IMR-90 (cell line): ENCODE results near the gene MAP3K15. TPM values are rescaled to one million over a fixed set of nuclear protein-coding genes. Genes with fewer than 3 reads are reported as not detected.

Experiments used
- ATAC-seq: fragments of 200-7000 bp; cut with Tn5 transposase; 2 replicates; pipeline ENCODE4 v1.9.1; 2020; ENCODE audit warnings: low read depth, mild to moderate bottlenecking, moderate library complexity
- BruUV-seq: library from RNA; stranded (reverse); fragments of 400-500 nt; replicated peaks from 2 replicates; lab custom pipeline; 2021; lab: Mats Ljungman, UMichigan
- CTCF ChIA-PET: fragments of 300-600 bp; formaldehyde crosslinking; extraction: SDS; loops from one replicate; lab custom pipeline; 2021; ENCODE audit warnings: antibody characterized with exemption; lab: Yijun Ruan, JAX
- POLR2A ChIA-PET: fragments of 300-600 bp; sonication (Branson Sonifier 250); formaldehyde crosslinking; loops from one replicate; lab custom pipeline; 2022; ENCODE audit warnings: antibody characterized with exemption; ENCODE audit not compliant: unreplicated experiment; lab: Charles Lee
- DNase-seq: peaks from one replicate; pipeline ENCODE4 v3.0.0; 2013
- H2AFZ ChIP-seq: replicated peaks from 2 replicates; pipeline ENCODE3; 2013; ENCODE audit warnings: low read length, mild to moderate bottlenecking; ENCODE audit not compliant: poor library complexity
- H2AK5ac ChIP-seq: 2 replicates; pipeline ENCODE4 v1.6.1; 2013; ENCODE audit warnings: low read depth, low read length, inconsistent platforms
- H2AK9ac ChIP-seq: replicated peaks from 2 replicates; pipeline ENCODE3; 2013; ENCODE audit warnings: mild to moderate bottlenecking, low read depth, low read length, moderate library complexity; ENCODE audit not compliant: poor library complexity
- H2BK120ac ChIP-seq: 2 replicates; pipeline ENCODE4 v1.6.1; 2013; ENCODE audit warnings: low read depth, low read length, inconsistent platforms
- H2BK15ac ChIP-seq: 3 replicates; pipeline ENCODE4 v1.6.1; 2013; ENCODE audit warnings: low read depth, low read length, inconsistent platforms
- H2BK20ac ChIP-seq: 2 replicates; pipeline ENCODE4 v1.6.1; 2013; ENCODE audit warnings: low read depth, mild to moderate bottlenecking, inconsistent platforms, low read length, moderate library complexity
- H2BK5ac ChIP-seq: 2 replicates; pipeline ENCODE4 v1.6.1; 2013; ENCODE audit warnings: mild to moderate bottlenecking, low read depth, low read length, inconsistent platforms; ENCODE audit not compliant: poor library complexity, severe bottlenecking
- H3K14ac ChIP-seq: replicated peaks from 2 replicates; pipeline ENCODE4 v1.6.1; 2013; ENCODE audit warnings: low read depth, low read length, inconsistent platforms
- H3K18ac ChIP-seq: 2 replicates; pipeline ENCODE4 v1.6.1; 2013; ENCODE audit warnings: low read depth, low read length, control low read depth
- H3K23ac ChIP-seq: 2 replicates; pipeline ENCODE4 v1.6.1; 2013; ENCODE audit warnings: low read depth, low read length, inconsistent platforms
- H3K27ac ChIP-seq: 2 replicates; pipeline ENCODE4 v1.5.1; 2013; ENCODE audit warnings: mild to moderate bottlenecking, control low read depth, low read length; ENCODE audit not compliant: insufficient read depth
- H3K27me3 ChIP-seq: 2 replicates; pipeline ENCODE4 v1.6.1; 2013; ENCODE audit warnings: low read length; ENCODE audit not compliant: control insufficient read depth, insufficient read depth
- H3K36me3 ChIP-seq: 2 replicates; pipeline ENCODE4 v1.6.1; 2013; ENCODE audit warnings: low read length, mixed read lengths; ENCODE audit not compliant: control insufficient read depth, insufficient read depth
- H3K4ac ChIP-seq: 2 replicates; pipeline ENCODE4 v1.6.1; 2013; ENCODE audit warnings: low read depth, low read length, inconsistent platforms
- H3K4me1 ChIP-seq: 2 replicates; pipeline ENCODE4 v1.6.1; 2013; ENCODE audit warnings: low read length, mixed read lengths; ENCODE audit not compliant: control insufficient read depth, insufficient read depth
- H3K4me2 ChIP-seq: 2 replicates; pipeline ENCODE4 v1.6.1; 2013; ENCODE audit warnings: low read depth, mild to moderate bottlenecking, control low read depth, low read length, moderate library complexity
- H3K4me3 ChIP-seq: 2 replicates; pipeline ENCODE4 v1.5.1; 2013; ENCODE audit warnings: low read depth, mild to moderate bottlenecking, control low read depth, low read length, moderate library complexity; ENCODE audit not compliant: insufficient read depth
- H3K56ac ChIP-seq: 2 replicates; pipeline ENCODE4 v1.6.1; 2013; ENCODE audit warnings: low read length, inconsistent platforms; ENCODE audit not compliant: insufficient read depth; ENCODE audit errors: extremely low read depth
- H3K79me1 ChIP-seq, 2 experiments: 2 replicates each; pipeline ENCODE4 v1.6.1; 2013; ENCODE audit warnings: low read length in 2 of 2, inconsistent platforms in 1 of 2, low read depth in 1 of 2
- H3K9ac ChIP-seq: 2 replicates; pipeline ENCODE4 v1.6.1; 2013; ENCODE audit warnings: low read depth, low read length, control low read depth
- H3K9me1 ChIP-seq: 2 replicates; pipeline ENCODE4 v1.6.1; 2013; ENCODE audit warnings: low read length, inconsistent platforms; ENCODE audit not compliant: insufficient read depth
- H3K9me3 ChIP-seq: 2 replicates; pipeline ENCODE4 v1.6.1; 2013; ENCODE audit warnings: low read length; ENCODE audit not compliant: control insufficient read depth, insufficient read depth
- H4K20me1 ChIP-seq: 2 replicates; pipeline ENCODE4 v1.6.1; 2013; ENCODE audit warnings: low read length, inconsistent platforms; ENCODE audit not compliant: insufficient read depth
- H4K5ac ChIP-seq: 2 replicates; pipeline ENCODE4 v1.6.1; 2013; ENCODE audit warnings: mild to moderate bottlenecking, low read depth, low read length, control low read depth
- H4K8ac ChIP-seq, 2 experiments: 2 replicates each; pipeline ENCODE4 v1.6.1; 2013; ENCODE audit warnings: low read depth in 2 of 2, low read length in 2 of 2, control low read depth in 1 of 2, inconsistent platforms in 1 of 2
- H4K91ac ChIP-seq: 2 replicates; pipeline ENCODE4 v1.6.1; 2013; ENCODE audit warnings: low read depth, low read length, inconsistent platforms; ENCODE audit not compliant: insufficient read depth
- BHLHE40 ChIP-seq: fragments of 150-350 bp; IDR thresholded peaks from 2 replicates; pipeline ENCODE4 v1.6.1; 2016; ENCODE audit warnings: mild to moderate bottlenecking, low read depth, low read length
- CEBPB ChIP-seq: IDR thresholded peaks from 2 replicates; pipeline ENCODE4 v1.6.1; 2012; ENCODE audit warnings: low read depth, low read length, improper control_type of control experiment
- CHD1 ChIP-seq: IDR thresholded peaks from 2 replicates; pipeline ENCODE4 v1.6.1; 2012; ENCODE audit warnings: low read depth, low read length, improper control_type of control experiment
- CTCF ChIP-seq: conservative IDR thresholded peaks from 2 replicates; pipeline ENCODE4 v1.5.1; 2012; ENCODE audit warnings: mild to moderate bottlenecking, low read depth, low read length, improper control_type of control experiment
- FOS ChIP-seq: fragments of 150-350 bp; IDR thresholded peaks from 2 replicates; pipeline ENCODE4 v1.6.1; 2016; ENCODE audit warnings: low read depth, low read length
- MAZ ChIP-seq: IDR thresholded peaks from 2 replicates; pipeline ENCODE4 v1.6.1; 2012; ENCODE audit warnings: low read depth, mild to moderate bottlenecking, low read length, improper control_type of control experiment, moderate library complexity, borderline replicate concordance
- NFE2L2 ChIP-seq: fragments of 150-350 bp; IDR thresholded peaks from 2 replicates; pipeline ENCODE4 v1.6.1; 2016; ENCODE audit warnings: low read depth, mild to moderate bottlenecking, low read length
- POLR2A ChIP-seq: IDR thresholded peaks from 2 replicates; pipeline ENCODE4 v1.6.1; 2012; ENCODE audit warnings: mild to moderate bottlenecking, low read depth, low read length
- RCOR1 ChIP-seq: IDR thresholded peaks from 2 replicates; pipeline ENCODE4 v1.6.1; 2012; ENCODE audit warnings: mild to moderate bottlenecking, low read length, improper control_type of control experiment; ENCODE audit not compliant: insufficient replicate concordance
- RFX5 ChIP-seq: IDR thresholded peaks from 2 replicates; pipeline ENCODE4 v1.8.0; 2012; ENCODE audit warnings: low read depth, mild to moderate bottlenecking, low read length, moderate library complexity
- SMC3 ChIP-seq: fragments of 150-350 bp; IDR thresholded peaks from 2 replicates; pipeline ENCODE4 v1.6.1; 2016; ENCODE audit warnings: low read depth, mild to moderate bottlenecking, antibody characterized with exemption, low read length, moderate library complexity
- USF2 ChIP-seq: fragments of 150-350 bp; IDR thresholded peaks from 2 replicates; pipeline ENCODE4 v1.6.1; 2017; ENCODE audit warnings: mild to moderate bottlenecking, antibody characterized with exemption, low read length, low read depth
- WGBS, 2 experiments: methylation state at CpG; one replicate each; pipeline versions ENCODE4 v1.1.5 to v1.1.7; 2013; ENCODE audit warnings: missing lambda C conversion rate in 2 of 2; ENCODE audit not compliant: insufficient read length in 1 of 2; ENCODE audit errors: extremely low coverage in 2 of 2; 5-methylcytosine and 5-hydroxymethylcytosine counted together
- dilution Hi-C: fragments of 300-500 bp; cut with HindIII; formaldehyde crosslinking; loops from one replicate; pipeline ENCODE4 v1.14.3; 2018; ENCODE audit warnings: low sequenced_read_pairs; ENCODE audit not compliant: unreplicated experiment
- in situ Hi-C: fragments of 300-500 bp; cut with MboI; formaldehyde crosslinking; loops from 3 replicates; pipeline ENCODE4 v1.14.3; 2019; ENCODE audit warnings: low sequenced_read_pairs, inconsistent platforms, mixed read lengths
- intact Hi-C: fragments of 100-400 bp; cut with micrococcal nuclease; formaldehyde crosslinking; loops from 2 replicates; pipeline ENCODE4 v1.10.0; 2022
- polyA plus RNA-seq, 3 experiments: library from polyadenylated mRNA; depleted of rRNA; stranded (reverse); fragments of >200 nt; gene quantifications; 2 replicates each; pipeline ENCODE4 v1.2.3, GENCODE V29; 2012; ENCODE audit warnings: low replicate concordance in 1 of 3
- total RNA-seq: library from RNA; depleted of rRNA; stranded (reverse); fragments of >200 nt; gene quantifications from 2 replicates; pipeline ENCODE4 v1.2.3, GENCODE V29; 2012

MAP3K15 gene
- total and polyA plus RNA-seq, 2 of the 4 experiments (the other 2 are of a cell fraction), result under 0.01 to 0.10 TPM

- no peak overlapping the region for H3K4ac ChIP-seq
- no peak overlapping the region for H3K9ac ChIP-seq
- intact Hi-C loops (loop anchor here (10.0 kb wide), 2 partner anchors 446 to 576 kb away; partner anchors contain the start of gene BCLAF3), dilution Hi-C loops (no loop called here), in situ Hi-C loops (loop anchor here (10.0 to 25.0 kb wide), 2 partner anchors 346 to 1162 kb away; no protein-coding TSS in a partner anchor)
- no peak overlapping the region for H4K8ac ChIP-seq
- no peak overlapping the region for H2AFZ ChIP-seq
- no peak overlapping the region for H3K14ac ChIP-seq
- H2AK9ac ChIP-seq, result no peak overlapping the region
- H3K4me1 ChIP-seq, result no peaks in the 10 kb centered on the region
- no peak overlapping the region for H3K4me3 ChIP-seq
- H3K27ac ChIP-seq, result no peak overlapping the region
- no peak overlapping the region for H3K18ac ChIP-seq
- WGBS, 2 experiments, result no CpG with 5 or more reads among the region's 6 CpGs
- no peak overlapping the region for H2BK15ac ChIP-seq
- H3K4me2 ChIP-seq, result no peak overlapping the region
- H4K91ac ChIP-seq, result no peak overlapping the region
- no peaks in the 10 kb centered on the region for H3K36me3 ChIP-seq
- no peaks in the 10 kb centered on the region for H3K9me3 ChIP-seq
- no TSS peak for BruUV-seq
- ATAC-seq, result no peak
- H3K27me3 ChIP-seq, result no peaks in the 10 kb centered on the region; the same call in 1 of the 2 replicates
- H2BK5ac ChIP-seq, result no peak overlapping the region
- CTCF ChIA-PET, result no interaction called here
- no peak overlapping the region for H2BK20ac ChIP-seq
- H3K56ac ChIP-seq, result no peak overlapping the region
- peaks cover 7% of the 10 kb centered on the region; the same call in 1 of the 2 replicates for H3K9me1 ChIP-seq
- H2BK120ac ChIP-seq, result no peak overlapping the region
- no peak overlapping the region for H3K23ac ChIP-seq
- TF ChIP-seq MAZ (no peak), CTCF (no peak), FOS (no peak), CHD1 (no peak), USF2 (no peak), RFX5 (no peak), BHLHE40 (no peak), CEBPB (no peak), NFE2L2 (no peak), SMC3 (no peak), RCOR1 (no peak), POLR2A (no peak)
- H4K20me1 ChIP-seq, result no peaks in the 10 kb centered on the region; the same call in 1 of the 2 replicates
- POLR2A ChIA-PET, result no interaction called here
- H2AK5ac ChIP-seq, result no peak overlapping the region
- H4K5ac ChIP-seq, result no peak overlapping the region
- DNase-seq, result no peak
- peaks cover 0 to 3% of the 10 kb centered on the region in 2 experiments; a peak in 3 of 4 replicates for H3K79me1 ChIP-seq
Observed at GRCh38 chrX:19548934-19549333, 33.6 kb upstream of the MAP3K15 start.
